K562 (cell line): ENCODE measurements around the gene PDZRN4. TPM values are rescaled to one million over a fixed set of nuclear protein-coding genes. Genes with fewer than 3 reads are reported as not detected.

Experiments used
- ATAC-seq: fragments of 200-7000 bp; cut with Tn5 transposase; 3 replicates; pipeline ENCODE4 v1.9.1; 2020; ENCODE audit warnings: moderate library complexity
- BruUV-seq: library from RNA; stranded (reverse); fragments of 400-500 nt; replicated peaks from 2 replicates; lab custom pipeline; 2021; lab: Mats Ljungman, UMichigan
- CTCF ChIA-PET: fragments of 300-600 bp; formaldehyde crosslinking; extraction: SDS; loops from one replicate; lab custom pipeline; 2021; ENCODE audit warnings: low intra/inter-chr PET ratio; lab: Yijun Ruan, JAX
- POLR2A ChIA-PET: fragments of 300-600, 350-650 bp; sonication (Branson Sonifier 250); formaldehyde crosslinking; extraction: SDS; loops from one replicate; lab custom pipeline; 2021; ENCODE audit warnings: antibody characterized with exemption, inconsistent platforms; lab: Yijun Ruan, JAX
- DNase-seq, 4 experiments: peaks; one replicate each; pipeline versions ENCODE4 v3.0.0 to v3.0.0-alpha.2; 2011 to 2018; ENCODE audit warnings: low spot score in 3 of 4, mixed read lengths in 3 of 4; ENCODE audit errors: extremely low read depth in 1 of 4
- FAIRE-seq: peaks from 2 replicates; lab custom pipeline; 2011; peaks lifted over from hg19 to GRCh38; lab: Jason Lieb, UNC
- H2AFZ ChIP-seq: 2 replicates; pipeline ENCODE4 v1.6.0; 2011; ENCODE audit warnings: low read depth, low read length, control low read depth, inconsistent platforms
- H3K27ac ChIP-seq: fragments of 200-600 bp; 3 replicates; pipeline ENCODE4 v1.8.0; 2011; ENCODE audit warnings: low read depth, mild to moderate bottlenecking, control low read depth, inconsistent platforms, low read length, moderate library complexity, mixed read lengths; ENCODE audit errors: extremely low read depth
- H3K27me3 ChIP-seq, 2 experiments: fragments of 300-600 bp in 1 of 2; 2 replicates in 1 of 2; 3 replicates in 1 of 2; pipeline versions ENCODE4 v1.6.0 to v1.8.0; 2011; ENCODE audit warnings: inconsistent platforms in 2 of 2, low read length in 2 of 2, mild to moderate bottlenecking in 1 of 2, mixed read lengths in 1 of 2, moderate library complexity in 1 of 2; ENCODE audit not compliant: control insufficient read depth in 2 of 2, insufficient read depth in 2 of 2
- H3K36me3 ChIP-seq: fragments of 300-600 bp; 3 replicates; pipeline ENCODE4 v1.8.0; 2011; ENCODE audit warnings: mild to moderate bottlenecking, low read length, inconsistent platforms; ENCODE audit not compliant: control insufficient read depth, insufficient read depth
- H3K4me1 ChIP-seq, 2 experiments: fragments of 200-600 bp in 1 of 2; replicated peaks in 1 of 2; 2 replicates in 1 of 2; 3 replicates in 1 of 2; pipeline versions ENCODE4 v1.5.1 to v1.8.0; 2011; ENCODE audit warnings: inconsistent platforms in 2 of 2, low read length in 2 of 2, mild to moderate bottlenecking in 1 of 2, mixed read lengths in 1 of 2, moderate library complexity in 1 of 2; ENCODE audit not compliant: control insufficient read depth in 2 of 2, insufficient read depth in 2 of 2
- H3K4me2 ChIP-seq: 2 replicates; pipeline ENCODE4 v1.6.1; 2011; ENCODE audit warnings: low read length, control low read depth, inconsistent platforms, mixed read lengths; ENCODE audit not compliant: insufficient read depth
- H3K4me3 ChIP-seq: fragments of 200-600 bp; sonication (generic), shearing (Covaris generic); 2 replicates; pipeline ENCODE4 v1.5.1; 2016; ENCODE audit warnings: control low read depth, inconsistent platforms
- H3K79me2 ChIP-seq: fragments of 200-600 bp; 3 replicates; pipeline ENCODE4 v1.8.0; 2011; ENCODE audit warnings: low read length, inconsistent platforms; ENCODE audit not compliant: control insufficient read depth, insufficient read depth
- H3K9ac ChIP-seq, 2 experiments: 2 replicates each; pipeline versions ENCODE4 v1.6.0 to v1.6.1; 2011; ENCODE audit warnings: low read depth in 2 of 2, low read length in 2 of 2, control low read depth in 1 of 2, inconsistent platforms in 1 of 2, mild to moderate bottlenecking in 1 of 2, mixed read lengths in 1 of 2; ENCODE audit not compliant: insufficient read depth in 1 of 2
- H3K9me1 ChIP-seq: one replicate; pipeline ENCODE4 v1.6.0; 2011; ENCODE audit warnings: inconsistent platforms, mild to moderate bottlenecking, low read length, moderate library complexity; ENCODE audit not compliant: control insufficient read depth, insufficient read depth
- H3K9me3 ChIP-seq: replicated peaks from 2 replicates; pipeline ENCODE4 v1.5.1; 2011; ENCODE audit warnings: low read depth, low read length, inconsistent platforms; ENCODE audit not compliant: control insufficient read depth, insufficient read depth
- H4K20me1 ChIP-seq: replicated peaks from 2 replicates; pipeline ENCODE4 v1.6.1; 2011; ENCODE audit warnings: low read length, inconsistent platforms, mixed read lengths; ENCODE audit not compliant: control insufficient read depth, insufficient read depth
- BRF1 ChIP-seq: IDR thresholded peaks from 3 replicates; pipeline ENCODE4 v1.6.1; 2011; ENCODE audit warnings: borderline replicate concordance, mild to moderate bottlenecking; ENCODE audit not compliant: insufficient read length; ENCODE audit errors: extremely low read depth
- CUX1 ChIP-seq: fragments of 200-800 bp; sonication (Bioruptor generic); IDR thresholded peaks from 2 replicates; pipeline ENCODE4 v1.6.1; 2016; ENCODE audit warnings: missing genetic modification characterization, missing compliant biosample characterization
- MAFF ChIP-seq: IDR thresholded peaks from 2 replicates; pipeline ENCODE4 v1.6.1; 2012; ENCODE audit warnings: low read length, improper control_type of control experiment
- MED1 ChIP-seq: sonication (generic); formaldehyde crosslinking; IDR thresholded peaks from 2 replicates; pipeline ENCODE4 v1.8.1; 2023; ENCODE audit warnings: missing genetic modification reagents, borderline replicate concordance
- MTA1 ChIP-seq: fragments of 450-650 bp; IDR thresholded peaks from 2 replicates; pipeline ENCODE4 v1.6.1; 2017; ENCODE audit warnings: borderline replicate concordance
- MYNN ChIP-seq, 2 experiments: sonication (generic); formaldehyde crosslinking in 1 of 2; IDR thresholded peaks; 2 replicates each; pipeline versions ENCODE4 v1.5.0 to v1.6.1; 2016 to 2020; ENCODE audit warnings: antibody characterized with exemption in 1 of 2, missing genetic modification reagents in 1 of 2
- PHTF2 ChIP-seq: fragments of 250-450 bp; sonication (Bioruptor Pico); IDR thresholded peaks from 2 replicates; pipeline ENCODE4 v1.5.0; 2021; ENCODE audit warnings: mild to moderate bottlenecking
- RFX7 ChIP-seq: fragments of 250-450 bp; sonication (Bioruptor Pico); IDR thresholded peaks from 2 replicates; pipeline ENCODE4 v1.5.1; 2021; ENCODE audit warnings: mild to moderate bottlenecking
- ZNF280B ChIP-seq: fragments of 250-450 bp; sonication (Bioruptor Pico); IDR thresholded peaks from 2 replicates; pipeline ENCODE4 v1.5.1; 2021; ENCODE audit warnings: mild to moderate bottlenecking
- ZNF316 ChIP-seq: fragments of 450-650 bp; IDR thresholded peaks from 2 replicates; pipeline ENCODE4 v1.6.1; 2016
- ZNF444 ChIP-seq: fragments of 250-450 bp; sonication (Bioruptor Pico); IDR thresholded peaks from 2 replicates; pipeline ENCODE4 v1.4.0; 2020; ENCODE audit warnings: mild to moderate bottlenecking, moderate library complexity
- WGBS: fragments of 100-300 bp; shearing (Covaris generic); methylation state at CpG from one replicate; pipeline ENCODE4 v1.1.6; 2016; ENCODE audit warnings: low coverage, mixed read lengths; ENCODE audit not compliant: insufficient coverage; ENCODE audit errors: missing lambda C conversion rate; 5-methylcytosine and 5-hydroxymethylcytosine counted together
- in situ Hi-C: fragments of 300-500 bp; cut with MboI; formaldehyde crosslinking; loops from 4 replicates; pipeline ENCODE4 v1.15.0; 2018; ENCODE audit warnings: inconsistent platforms, mixed read lengths
- intact Hi-C: fragments of 100-400 bp; cut with micrococcal nuclease; formaldehyde crosslinking; loops from 2 replicates; pipeline ENCODE4 v1.14.2; 2022
- polyA plus RNA-seq, 8 experiments: library from polyadenylated mRNA; depleted of rRNA in 4 of 8; stranded (reverse) in 5 of 8; unstranded in 3 of 8; fragments of >200 nt; fragmentation: Nextera tagmentation in 2 of 8; fragmentation: Illumina TruSeq in 1 of 8; extraction: Ambion mirVana in 2 of 8; extraction: Trizol in 1 of 8; gene quantifications; 2 replicates each; pipeline versions ENCODE4 v1.2.1 to v1.2.3, GENCODE V29; 2011 to 2014; ENCODE audit warnings: inconsistent platforms in 1 of 8, missing spikeins in 1 of 8
- total RNA-seq, 7 experiments: library from RNA; depleted of rRNA in 6 of 7; stranded (reverse); fragments of >200 nt in 6 of 7; fragmentation: Illumina TruSeq in 2 of 7; extraction: Trizol in 2 of 7; gene quantifications; 2 replicates each; pipeline versions ENCODE4 v1.2.1 to v1.2.3, GENCODE V29; 2011 to 2021; ENCODE audit warnings: low replicate concordance in 1 of 7

PDZRN4 gene
- total and polyA plus RNA-seq, 9 of the 15 experiments (the other 6 are each of a cell fraction or from before 2014, with no cell fraction given), result not detected

- FAIRE-seq (no peak), ATAC-seq (no peak), DNase-seq (no peak)
- intact Hi-C loops, result no loop called here
- no peaks in the 10 kb centered on the region for H3K79me2 ChIP-seq
- H2AFZ ChIP-seq, result no peak overlapping the region
- BruUV-seq, result no TSS peak
- H3K27me3 ChIP-seq, result no peaks in the 10 kb centered on the region
- no peaks in the 10 kb centered on the region for H3K36me3 ChIP-seq
- no peaks in the 10 kb centered on the region for H3K9me3 ChIP-seq
- in situ Hi-C loops, result no loop called here
- no peak overlapping the region for H3K4me3 ChIP-seq
- no peak overlapping the region for H3K9ac ChIP-seq
- no peak overlapping the region for H3K27ac ChIP-seq
- ChIA-PET POLR2A (no interaction called here), CTCF (no interaction called here)
- H3K4me1 ChIP-seq, result no peaks in the 10 kb centered on the region
- H3K4me2 ChIP-seq, result no peak overlapping the region
- H4K20me1 ChIP-seq, result no peaks in the 10 kb centered on the region
- H3K9me1 ChIP-seq, result no peaks in the 10 kb centered on the region
- 9% methylated on average over 1 of the region's 1 CpG for WGBS
- TF ChIP-seq ZNF316 (0 out of 2 replicates have a peak, but pooled peaks have one; percentile 29), PHTF2 (no peak), RFX7 (CRISPR knock-in tag) (no peak), BRF1 (no peak), ZNF444 (CRISPR knock-in tag) (no peak), MAFF (0 out of 2 replicates have a peak, but pooled peaks have one; percentile 12), CUX1 (CRISPR knock-in tag) (no peak), MTA1 (no peak), MYNN (IDR thresholded peaks at IDR 0.05) (no peak), MYNN (CRISPR knock-in tag; IDR thresholded peaks at IDR 0.05) (no peak), MED1 (CRISPR knock-in tag) (no peak), ZNF280B (CRISPR knock-in tag) (no peak)
These were observed 160.1 kb downstream of the PDZRN4 start for GRCh38 chr12:41348198-41348597.
